ENCODE measurements around the gene SLCO4C1.
"Not testable (repeated sequence)": the region's sequence is repeated elsewhere in the genome, so short reads cannot be mapped to it uniquely, and the experiment has no call there.

Gene SLCO4C1

GRCh38 chr5:102296178-102296817 is at the start of gene SLCO4C1:
TSS of gene SLCO4C1 (minus strand) at chr5:102296284. CDS start at chr5:102296262, 22 bp downstream.
- peak; percentile 25 to 69 (median 27) for DNase-seq (ENCODE audit: low read depth in 3 of 3)

GRCh38 chr5:102341681-102342288 is 45.7 kb upstream of the SLCO4C1 start:
- DNase-seq (ENCODE audit: low read depth in 3 of 3), result no peak

- DNase-seq (ENCODE audit: low read depth in 3 of 3), result no peak
Measured at GRCh38 chr5:102324714-102325113, 28.6 kb upstream of the SLCO4C1 start.

- not testable (repeated sequence) for DNase-seq (ENCODE audit: low read depth in 3 of 3)
Measured at GRCh38 chr5:102318801-102319200, 22.7 kb upstream of the SLCO4C1 start.

GRCh38 chr5:102314328-102314727 is 18.2 kb upstream of the SLCO4C1 start:
- DNase-seq (ENCODE audit: low read depth in 3 of 3), result no peak

- no peak for DNase-seq (ENCODE audit: low read depth in 3 of 3)
Measured at GRCh38 chr5:102313912-102314311, 17.8 kb upstream of the SLCO4C1 start.

- no peak for DNase-seq (ENCODE audit: low read depth in 3 of 3)
Measured at GRCh38 chr5:102312586-102313370, 16.7 kb upstream of the SLCO4C1 start.

GRCh38 chr5:102309586-102309985 is 13.5 kb upstream of the SLCO4C1 start:
- no peak for DNase-seq (ENCODE audit: low read depth in 3 of 3)

GRCh38 chr5:102307232-102307631 is 11.1 kb upstream of the SLCO4C1 start:
- no peak for DNase-seq (ENCODE audit: low read depth in 3 of 3)

GRCh38 chr5:102306121-102306520 is 10.0 kb upstream of the SLCO4C1 start:
- DNase-seq (ENCODE audit: low read depth in 3 of 3), result no peak

GRCh38 chr5:102295534-102296177 is 428 bp downstream of the SLCO4C1 start:
- no peak for DNase-seq (ENCODE audit: low read depth in 3 of 3)

GRCh38 chr5:102294886-102295395 is 1.1 kb downstream of the SLCO4C1 start:
- no peak for DNase-seq (ENCODE audit: low read depth in 3 of 3)

GRCh38 chr5:102290004-102290403 is 6.1 kb downstream of the SLCO4C1 start:
- DNase-seq (ENCODE audit: low read depth in 3 of 3), result no peak

GRCh38 chr5:102289251-102289899 is 6.7 kb downstream of the SLCO4C1 start:
- DNase-seq (ENCODE audit: low read depth in 3 of 3), result no peak

- DNase-seq (ENCODE audit: low read depth in 3 of 3), result no peak
Measured at GRCh38 chr5:102288630-102289029, 7.5 kb downstream of the SLCO4C1 start.

- no peak for DNase-seq (ENCODE audit: low read depth in 3 of 3)
Measured at GRCh38 chr5:102286476-102286875, 9.6 kb downstream of the SLCO4C1 start.

- no peak for DNase-seq (ENCODE audit: low read depth in 3 of 3)
Measured at GRCh38 chr5:102283102-102283797, 12.8 kb downstream of the SLCO4C1 start.

- no peak for DNase-seq (ENCODE audit: low read depth in 3 of 3)
Measured at GRCh38 chr5:102279711-102280110, 16.4 kb downstream of the SLCO4C1 start.

- DNase-seq (ENCODE audit: low read depth in 3 of 3), result no peak
Measured at GRCh38 chr5:102278231-102278630, 17.9 kb downstream of the SLCO4C1 start.

GRCh38 chr5:102277144-102277543 is 18.9 kb downstream of the SLCO4C1 start:
- no peak for DNase-seq (ENCODE audit: low read depth in 3 of 3)

- no peak for DNase-seq (ENCODE audit: low read depth in 3 of 3)
Measured at GRCh38 chr5:102271759-102272158, 24.3 kb downstream of the SLCO4C1 start.
